BJ (cell line): ENCODE results near the gene HBQ1. TPM values are rescaled to one million over a fixed set of nuclear protein-coding genes. Genes with fewer than 3 reads are reported as not detected.

Experiments used
- CTCF ChIA-PET: fragments of 350-600 bp; formaldehyde crosslinking; extraction: SDS; loops from one replicate; lab custom pipeline; 2021; ENCODE audit warnings: antibody characterized with exemption, inconsistent platforms; lab: Yijun Ruan, JAX
- POLR2A ChIA-PET: fragments of 300-600 bp; sonication (Branson Sonifier 250); formaldehyde crosslinking; extraction: SDS; loops from one replicate; lab custom pipeline; 2021; ENCODE audit warnings: antibody characterized with exemption; lab: Charles Lee
- DNase-seq: peaks from one replicate; pipeline ENCODE4 v3.0.0-alpha.2; 2011; ENCODE audit warnings: low read depth
- H3K27me3 ChIP-seq: 2 replicates; pipeline ENCODE4 v1.6.0; 2011; ENCODE audit warnings: low read length; ENCODE audit not compliant: control insufficient read depth, insufficient read depth
- H3K36me3 ChIP-seq: 2 replicates; pipeline ENCODE4 v1.5.1; 2011; ENCODE audit warnings: low read length; ENCODE audit not compliant: control insufficient read depth, insufficient read depth
- H3K4me3 ChIP-seq: 2 replicates; pipeline ENCODE4 v1.5.1; 2011; ENCODE audit warnings: low read depth, mild to moderate bottlenecking, control low read depth, low read length
- polyA plus RNA-seq: library from polyadenylated mRNA; depleted of rRNA; stranded (reverse); fragments of >200 nt; gene quantifications from 2 replicates; pipeline ENCODE4 v1.2.3, GENCODE V29; 2011
- TF ChIP-seq, protein P1 (sequence below): IDR thresholded peaks from 2 replicates; pipeline ENCODE4 v1.5.1; 2011; ENCODE audit warnings: low read depth, mild to moderate bottlenecking, control low read depth, inconsistent platforms, low read length, moderate library complexity; ENCODE audit not compliant: insufficient read depth

Gene HBQ1
- polyA plus RNA-seq, 1 experiment = 0.18 TPM

GRCh38 chr16:212999-213398 is 32.7 kb downstream of the HBQ1 start:
- no peaks in the 10 kb centered on the region for H3K27me3 ChIP-seq
- ChIA-PET CTCF (interaction anchor here (1.3 kb wide), 1 partner anchor 106 kb away, joined by 3 read pairs; no protein-coding TSS in a partner anchor), POLR2A (no interaction called here)
- peaks cover 19% of the 10 kb centered on the region for H3K36me3 ChIP-seq
- H3K4me3 ChIP-seq = no peak overlapping the region
- TF ChIP-seq, protein P1, sequence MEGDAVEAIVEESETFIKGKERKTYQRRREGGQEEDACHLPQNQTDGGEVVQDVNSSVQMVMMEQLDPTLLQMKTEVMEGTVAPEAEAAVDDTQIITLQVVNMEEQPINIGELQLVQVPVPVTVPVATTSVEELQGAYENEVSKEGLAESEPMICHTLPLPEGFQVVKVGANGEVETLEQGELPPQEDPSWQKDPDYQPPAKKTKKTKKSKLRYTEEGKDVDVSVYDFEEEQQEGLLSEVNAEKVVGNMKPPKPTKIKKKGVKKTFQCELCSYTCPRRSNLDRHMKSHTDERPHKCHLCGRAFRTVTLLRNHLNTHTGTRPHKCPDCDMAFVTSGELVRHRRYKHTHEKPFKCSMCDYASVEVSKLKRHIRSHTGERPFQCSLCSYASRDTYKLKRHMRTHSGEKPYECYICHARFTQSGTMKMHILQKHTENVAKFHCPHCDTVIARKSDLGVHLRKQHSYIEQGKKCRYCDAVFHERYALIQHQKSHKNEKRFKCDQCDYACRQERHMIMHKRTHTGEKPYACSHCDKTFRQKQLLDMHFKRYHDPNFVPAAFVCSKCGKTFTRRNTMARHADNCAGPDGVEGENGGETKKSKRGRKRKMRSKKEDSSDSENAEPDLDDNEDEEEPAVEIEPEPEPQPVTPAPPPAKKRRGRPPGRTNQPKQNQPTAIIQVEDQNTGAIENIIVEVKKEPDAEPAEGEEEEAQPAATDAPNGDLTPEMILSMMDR = no peak
- no peak for DNase-seq

DNA sequence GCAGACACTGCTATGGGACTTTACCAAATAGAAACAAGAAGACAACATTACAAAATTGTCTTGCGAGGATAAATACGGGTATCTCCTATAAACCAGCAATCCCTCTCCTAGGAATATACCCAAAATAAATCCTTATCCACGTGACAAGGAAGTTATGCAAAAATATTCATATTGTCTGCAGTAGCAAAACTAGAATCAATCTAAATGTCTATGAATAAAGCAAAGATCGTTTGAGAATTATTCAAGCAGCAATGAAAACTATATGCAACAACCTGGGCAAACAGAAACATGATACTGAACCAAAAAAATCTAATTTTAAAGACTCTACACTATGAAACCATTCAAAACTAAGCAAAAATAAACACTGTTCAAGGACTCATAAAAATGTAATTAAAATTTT is 39.8 kb downstream of the HBQ1 start:
- TF ChIP-seq, protein P1 = no peak
- no peak overlapping the region for H3K4me3 ChIP-seq
- CTCF ChIA-PET = interaction anchor here (1.1 kb wide), 1 partner anchor 111 kb away, joined by 3 read pairs; no protein-coding TSS in a partner anchor
- no peak for DNase-seq
- peaks cover 22% of the 10 kb centered on the region for H3K36me3 ChIP-seq
- no peaks in the 10 kb centered on the region for H3K27me3 ChIP-seq
- POLR2A ChIA-PET = no interaction called here

DNA sequence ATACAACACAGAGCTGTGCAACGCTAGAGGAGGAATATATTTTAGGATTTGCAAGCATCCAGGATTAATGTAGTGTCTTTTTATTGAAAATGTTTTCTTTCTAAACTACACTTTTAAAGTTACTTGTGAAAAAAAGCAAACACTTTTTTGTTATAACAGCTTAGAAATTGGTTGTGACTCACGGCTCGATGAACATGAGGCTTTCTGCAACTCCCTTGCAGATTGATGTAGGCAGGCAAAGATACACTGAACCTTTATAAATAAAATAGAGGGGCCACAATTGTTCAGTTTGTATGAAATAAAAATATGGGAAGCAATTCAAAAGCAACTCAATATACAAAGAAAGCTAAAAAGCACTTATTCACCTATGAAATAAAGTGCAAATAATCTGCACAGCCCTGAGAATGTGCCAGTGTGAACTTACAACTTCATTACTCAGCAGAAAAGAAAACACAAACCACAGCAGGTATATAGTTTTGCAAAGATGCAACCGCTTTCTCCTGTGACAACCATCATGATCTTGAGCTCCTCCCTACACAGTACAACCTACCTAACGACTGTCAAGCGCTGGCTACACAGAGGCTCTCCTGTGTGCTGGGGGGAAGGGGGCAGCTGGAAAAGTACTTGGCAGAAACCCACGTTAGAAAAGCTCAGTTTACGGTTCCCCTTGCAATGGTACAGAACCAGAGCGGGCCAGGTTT is 48.0 kb downstream of the HBQ1 start:
- ChIA-PET CTCF (interaction anchor here (0.7 to 2.6 kb wide), 8 partner anchors 16 to 134 kb away, joined by 3 to 9 read pairs (median 4); partner anchors contain the start of gene AXIN1), POLR2A (interaction anchor here (0.6 to 0.7 kb wide), 2 partner anchors 11 to 125 kb away, joined by 3 to 10 read pairs; no protein-coding TSS in a partner anchor)
- Histone ChIP-seq H3K36me3 (peaks cover 7% of the 10 kb centered on the region), H3K4me3 (peak overlapping the region; percentile 81), H3K27me3 (no peaks in the 10 kb centered on the region)
- no peak for DNase-seq
- TF ChIP-seq, protein P1 = no peak

DNA sequence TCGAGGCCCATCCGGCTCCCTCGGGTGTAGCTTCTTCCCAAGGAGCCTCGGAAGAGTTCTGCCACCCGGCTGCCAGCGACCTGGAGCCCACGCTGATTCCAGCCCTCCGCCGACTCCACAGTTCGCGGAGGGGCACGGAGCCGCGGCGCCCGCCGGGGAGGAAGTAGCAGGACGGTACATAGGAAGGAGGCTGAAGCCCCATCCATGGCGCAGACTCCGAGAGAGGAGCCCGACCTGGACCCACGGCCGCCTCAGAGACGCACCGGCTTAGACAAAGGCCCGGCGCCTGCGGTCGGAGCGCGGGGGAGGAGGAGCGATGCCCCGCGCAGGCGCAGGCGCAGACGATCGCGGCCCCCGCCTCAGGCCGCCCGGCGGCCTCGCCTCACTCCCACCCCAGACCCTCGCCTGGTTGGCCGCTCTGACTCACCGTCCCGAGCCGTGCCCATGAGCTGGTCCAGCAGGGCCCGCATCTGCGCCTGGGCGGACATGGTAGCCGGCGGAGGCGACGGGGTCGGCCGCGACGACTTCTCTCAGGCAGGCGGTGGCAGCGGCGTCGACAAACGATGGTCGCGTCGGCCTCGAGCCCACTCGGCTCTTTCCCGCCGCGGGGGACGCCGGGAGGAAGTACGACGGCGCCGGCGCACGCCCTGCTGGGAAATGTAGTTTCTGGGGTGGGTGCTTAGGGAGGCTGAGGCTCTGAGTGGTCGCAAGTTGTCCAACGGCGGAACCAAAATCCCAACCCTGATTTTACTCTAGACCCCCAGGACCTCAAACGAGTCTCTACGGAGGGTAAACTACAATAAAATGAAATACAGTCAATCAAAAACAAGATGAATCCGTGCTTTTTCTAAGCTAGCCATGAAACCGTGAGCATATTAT is 48.8 kb downstream of the HBQ1 start, which contains the start of gene LUC7L:
Gene LUC7L (minus strand): TSS at position 598 of the 879 bp plus-strand sequence. CDS start 110 bp downstream, at position 488.
- TF ChIP-seq, protein P1 = no peak
- POLR2A ChIA-PET = interaction anchor here (0.6 to 0.7 kb wide), 2 partner anchors 10 to 124 kb away, joined by 3 to 10 read pairs; no protein-coding TSS in a partner anchor
- CTCF ChIA-PET = interaction anchor here (1.0 to 2.6 kb wide), 6 partner anchors 17 to 133 kb away, joined by 3 to 9 read pairs (median 4); partner anchors contain the start of gene AXIN1

More for the DNA sequence above, 48.8 kb downstream of the HBQ1 start, which contains the start of gene LUC7L:
- no peaks in the 10 kb centered on the region for H3K27me3 ChIP-seq
- no peak for DNase-seq
- peaks cover 6% of the 10 kb centered on the region for H3K36me3 ChIP-seq
- peak within 1 kb of the TSS; percentile 81 for H3K4me3 ChIP-seq
